Measurements from ENCODE around the gene FBLN5.

DNA sequence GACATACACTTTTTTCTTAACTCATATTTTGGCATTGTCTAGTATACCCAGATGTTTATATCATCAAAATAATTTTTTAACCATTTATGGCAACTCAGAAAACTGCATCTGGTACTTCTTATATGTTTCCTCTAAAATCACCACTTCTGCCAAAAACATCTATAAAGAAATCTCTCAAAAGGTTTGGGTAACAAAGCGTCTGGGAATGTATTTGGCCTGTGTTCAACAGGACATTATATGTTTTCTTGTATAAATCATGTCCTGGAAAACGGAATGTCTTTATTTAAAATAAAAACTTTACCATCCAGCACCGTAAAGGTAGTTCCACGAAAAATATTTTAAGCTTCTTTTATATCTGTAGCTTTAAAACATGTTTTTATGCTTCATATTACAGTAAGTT, 36.1 kb upstream of the FBLN5 start:
- TF ChIP-seq HDGF (IDR thresholded peaks at IDR 0.05; ENCODE audit: borderline replicate concordance) (no peak), FOXK2 (IDR thresholded peaks at IDR 0.05) (no peak), SUZ12 (IDR thresholded peaks at IDR 0.05) (no peak)
